Smooth muscle cell (in vitro differentiated cells): Measurements from ENCODE around the gene JAKMIP2. TPM values are rescaled to one million over a fixed set of nuclear protein-coding genes. Genes with fewer than 3 reads are reported as not detected.

Experiments used
- DNase-seq: peaks from one replicate; lab custom pipeline; 2025; ENCODE audit not compliant: unreplicated experiment; lab: John Stamatoyannopoulos, UW
- H2AFZ ChIP-seq: fragments of 200-600 bp; sonication (generic); 2 replicates; pipeline ENCODE4 v1.6.0; 2016; ENCODE audit warnings: antibody characterized with exemption, low read depth, mild to moderate bottlenecking
- H3F3A ChIP-seq: fragments of 200-600 bp; sonication (generic); 2 replicates; pipeline ENCODE4 v1.6.0; 2017; ENCODE audit warnings: antibody characterized with exemption, low read depth
- H3K27ac ChIP-seq: fragments of 200-600 bp; sonication (generic); 2 replicates; pipeline ENCODE4 v1.5.1; 2016; ENCODE audit warnings: low read depth, mild to moderate bottlenecking
- H3K27me3 ChIP-seq: fragments of 200-600 bp; sonication (generic); 2 replicates; pipeline ENCODE4 v1.6.1; 2016; ENCODE audit warnings: low read depth, mild to moderate bottlenecking
- H3K36me3 ChIP-seq: fragments of 200-600 bp; sonication (generic); 2 replicates; pipeline ENCODE4 v1.5.1; 2016; ENCODE audit warnings: low read depth
- H3K4me1 ChIP-seq: fragments of 200-600 bp; sonication (generic); 2 replicates; pipeline ENCODE4 v1.5.1; 2016; ENCODE audit warnings: low read depth
- H3K4me2 ChIP-seq: fragments of 200-600 bp; sonication (generic); 2 replicates; pipeline ENCODE4 v1.6.0; 2016; ENCODE audit warnings: mild to moderate bottlenecking
- H3K4me3 ChIP-seq: fragments of 200-600 bp; sonication (generic); 2 replicates; pipeline ENCODE4 v1.5.1; 2016; ENCODE audit warnings: mild to moderate bottlenecking
- H3K79me2 ChIP-seq: fragments of 200-600 bp; sonication (generic); 2 replicates; pipeline ENCODE4 v1.6.0; 2016; ENCODE audit warnings: low read depth, mild to moderate bottlenecking
- H3K9ac ChIP-seq: fragments of 200-600 bp; sonication (generic); 2 replicates; pipeline ENCODE4 v1.6.0; 2016; ENCODE audit warnings: low read depth
- H3K9me3 ChIP-seq: fragments of 200-600 bp; sonication (generic); replicated peaks from 2 replicates; pipeline ENCODE4 v1.5.1; 2016; ENCODE audit warnings: low read depth
- H4K20me1 ChIP-seq: fragments of 200-600 bp; sonication (generic); 2 replicates; pipeline ENCODE4 v1.6.0; 2016; ENCODE audit warnings: low read depth
- CTCF ChIP-seq: fragments of 200-600 bp; sonication (generic); IDR thresholded peaks from 2 replicates; pipeline ENCODE4 v1.5.1; 2017; ENCODE audit warnings: borderline replicate concordance, mild to moderate bottlenecking, antibody characterized with exemption; ENCODE audit not compliant: insufficient read depth, poor library complexity, severe bottlenecking
- WGBS: methylation state at CpG from one replicate; pipeline ENCODE4 v1.1.7; 2016; ENCODE audit warnings: low lambda C conversion rate; 5-methylcytosine and 5-hydroxymethylcytosine counted together
- polyA plus RNA-seq: library from polyadenylated mRNA; unstranded; fragments of >200 nt; fragmentation: Nextera tagmentation; extraction: Ambion mirVana; gene quantifications from 2 replicates; pipeline ENCODE4 v1.2.1, GENCODE V29; 2016
- total RNA-seq: library from RNA; depleted of rRNA; stranded (reverse); fragments of >200 nt; gene quantifications from 2 replicates; pipeline ENCODE4 v1.2.3, GENCODE V29; 2014

Gene JAKMIP2
- total and polyA plus RNA-seq, 2 experiments from 2014 or later, result 2.9 to 7.6 TPM

GRCh38 chr5:147733075-147733474, 49.5 kb downstream of the JAKMIP2 start:
- peaks cover 3% of the 10 kb centered on the region for H3K4me1 ChIP-seq
- no peak for DNase-seq
- H3K4me3 ChIP-seq, result no peak overlapping the region
- H3K27me3 ChIP-seq, result no peaks in the 10 kb centered on the region
- 100% methylated on average over 1 of the region's 1 CpG for WGBS
- no peak overlapping the region for H3K4me2 ChIP-seq
- no peaks in the 10 kb centered on the region for H3K9me3 ChIP-seq
- no peak for TF ChIP-seq CTCF
- H2AFZ ChIP-seq, result no peak overlapping the region
- H4K20me1 ChIP-seq, result no peaks in the 10 kb centered on the region
- no peaks in the 10 kb centered on the region for H3K36me3 ChIP-seq
- H3K9ac ChIP-seq, result no peak overlapping the region
- no peak overlapping the region for H3K27ac ChIP-seq
- no peaks in the 10 kb centered on the region for H3F3A ChIP-seq
- no peaks in the 10 kb centered on the region for H3K79me2 ChIP-seq

GRCh38 chr5:147732291-147732883, 50.1 kb downstream of the JAKMIP2 start:
- Histone ChIP-seq H3F3A (no peaks in the 10 kb centered on the region), H2AFZ (no peak overlapping the region), H3K4me1 (peaks cover 3% of the 10 kb centered on the region), H3K4me3 (no peak overlapping the region), H3K79me2 (no peaks in the 10 kb centered on the region), H3K36me3 (no peaks in the 10 kb centered on the region), H4K20me1 (no peaks in the 10 kb centered on the region), H3K9me3 (no peaks in the 10 kb centered on the region), H3K27ac (no peak overlapping the region), H3K4me2 (no peak overlapping the region), H3K9ac (no peak overlapping the region), H3K27me3 (no peaks in the 10 kb centered on the region)
- 71% methylated on average over 4 of the region's 4 CpGs for WGBS
- no peak for DNase-seq
- no peak for TF ChIP-seq CTCF

- no peaks in the 10 kb centered on the region for H3K79me2 ChIP-seq
- no peak overlapping the region for H3K9ac ChIP-seq
- no peak overlapping the region for H3K4me3 ChIP-seq
- 85% methylated on average over 7 of the region's 7 CpGs for WGBS
- no peaks in the 10 kb centered on the region for H3F3A ChIP-seq
- DNase-seq, result no peak
- H4K20me1 ChIP-seq, result no peaks in the 10 kb centered on the region
- H3K27me3 ChIP-seq, result no peaks in the 10 kb centered on the region
- no peaks in the 10 kb centered on the region for H3K9me3 ChIP-seq
- TF ChIP-seq CTCF, result no peak
- no peaks in the 10 kb centered on the region for H3K36me3 ChIP-seq
- no peak overlapping the region for H3K4me2 ChIP-seq
- no peak overlapping the region for H3K27ac ChIP-seq
- H2AFZ ChIP-seq, result no peak overlapping the region
- H3K4me1 ChIP-seq, result peaks cover 3% of the 10 kb centered on the region
Measured at GRCh38 chr5:147731431-147732290, 50.9 kb downstream of the JAKMIP2 start.
